Activated CD4-positive, alpha-beta memory T cell treated with anti-CD3 and anti-CD28 coated beads, Interleukin-2, amount 10 ng/mL, durations not matched to agents 7 days and 5 days (primary cell): ENCODE results near the gene ARHGAP9. TPM values are rescaled to one million over a fixed set of nuclear protein-coding genes. Genes with fewer than 3 reads are reported as not detected.
A peak's percentile ranks its signal among the peaks of the same experiment; 100 is the strongest.
"Not testable (repeated sequence)": the region's sequence is repeated elsewhere in the genome, so short reads cannot be mapped to it uniquely, and the experiment has no call there.

Experiments
- CTCF ChIA-PET: fragments of 350-600 bp; sonication (Branson Sonifier 250); formaldehyde crosslinking; loops from one replicate; lab custom pipeline; 2021; ENCODE audit warnings: antibody characterized with exemption, inconsistent platforms; lab: Charles Lee
- POLR2A ChIA-PET: fragments of 350-600 bp; sonication (Branson Sonifier 250); formaldehyde crosslinking; loops from one replicate; lab custom pipeline; 2021; ENCODE audit warnings: antibody characterized with exemption; lab: Charles Lee
- DNase-seq: peaks from one replicate; pipeline ENCODE4 v3.0.0-alpha.2; 2020
- H3K27ac Mint-ChIP-seq: one replicate; pipeline ENCODE4 v1.8.0; 2021; ENCODE audit warnings: mild to moderate bottlenecking, mixed read lengths
- H3K27me3 Mint-ChIP-seq: one replicate; pipeline ENCODE4 v1.8.0; 2021; ENCODE audit warnings: mixed read lengths
- H3K36me3 Mint-ChIP-seq: one replicate; pipeline ENCODE4 v1.8.0; 2021; ENCODE audit warnings: low read depth, mixed read lengths
- H3K4me1 Mint-ChIP-seq: one replicate; pipeline ENCODE4 v1.8.0; 2021; ENCODE audit warnings: mixed read lengths
- H3K4me3 Mint-ChIP-seq: one replicate; pipeline ENCODE4 v1.8.0; 2021; ENCODE audit warnings: mild to moderate bottlenecking, mixed read lengths
- H3K9me3 Mint-ChIP-seq: one replicate; pipeline ENCODE4 v1.8.0; 2021; ENCODE audit warnings: mixed read lengths
- total RNA-seq, 2 experiments: library from RNA; stranded (reverse); gene quantifications; one replicate each; pipeline ENCODE4 v1.2.3, GENCODE V29; 2021

The ARHGAP9 gene
- total RNA-seq, 2 experiments from 2014 or later: 171 to 188 TPM

GRCh38 chr12:57522011-57522886, 42.6 kb upstream of the ARHGAP9 start, which contains the start of gene MBD6:
MBD6 (plus strand) TSS chr12:57522824; CDS start chr12:57524304, 1,480 bp downstream.
- Mint-ChIP-seq H3K27me3 (no peaks in the 10 kb centered on the region), H3K27ac (peak within 1 kb of the TSS; percentile 100), H3K4me1 (peaks cover 60% of the 10 kb centered on the region), H3K36me3 (peaks cover 48% of the 10 kb centered on the region), H3K9me3 (no peaks in the 10 kb centered on the region), H3K4me3 (peak within 1 kb of the TSS; percentile 88)
- DNase-seq: peak; percentile 92
- ChIA-PET CTCF (no interaction called here), POLR2A (interaction anchor here (2.8 kb wide), 1 partner anchor 24 kb away, joined by 20 read pairs; the partner anchor contains the start of gene DCTN2)

DNA sequence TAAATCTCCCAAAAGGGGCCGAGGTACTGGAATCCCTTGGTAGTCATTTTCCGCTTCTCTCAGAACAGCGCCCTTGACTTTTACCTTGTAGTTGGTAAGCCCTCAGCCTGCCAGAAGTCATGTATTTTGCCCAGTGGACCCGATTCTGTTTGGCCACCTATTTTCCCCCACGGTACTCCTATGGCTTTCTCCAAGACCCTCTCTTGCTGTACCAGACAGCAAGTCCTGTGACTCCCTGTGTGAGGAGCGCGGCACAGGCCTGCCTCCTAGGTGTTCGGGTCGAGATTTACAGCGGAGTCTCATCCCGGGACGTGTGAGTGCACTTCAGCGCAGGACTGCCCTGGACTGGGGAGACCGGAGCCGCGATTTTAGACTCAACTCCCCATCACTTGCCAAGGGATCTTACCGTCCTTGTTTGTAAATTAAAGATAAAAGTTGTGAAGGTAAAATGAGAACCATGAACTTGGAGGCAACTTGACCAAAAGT, 41.9 kb upstream of the ARHGAP9 start:
- peak; percentile 38 for DNase-seq
- Mint-ChIP-seq H3K4me1 (peaks cover 63% of the 10 kb centered on the region), H3K9me3 (no peaks in the 10 kb centered on the region), H3K4me3 (peak overlapping the region; percentile 82), H3K36me3 (peaks cover 52% of the 10 kb centered on the region), H3K27ac (peak overlapping the region; percentile 100), H3K27me3 (no peaks in the 10 kb centered on the region)
- ChIA-PET POLR2A (interaction anchor here (0.8 to 3.1 kb wide), 7 partner anchors 13 to 1404 kb away, joined by 3 to 29 read pairs (median 8); partner anchors contain the start of genes DCTN2 and ZC3H10), CTCF (no interaction called here)

- ChIA-PET CTCF (interaction anchor here (0.6 to 1.5 kb wide), 2 partner anchors 61 kb away, joined by 3 to 7 read pairs; partner anchors contain the start of gene GLI1), POLR2A (interaction anchor here (0.9 to 4.5 kb wide), 18 partner anchors 8 to 1402 kb away, joined by 3 to 30 read pairs (median 6); partner anchors contain the start of genes ARHGAP9, DCTN2, GLI1 and INHBE)
- H3K4me3 Mint-ChIP-seq: peak within 1 kb of the TSS; percentile 82
- H3K27me3 Mint-ChIP-seq: no peaks in the 10 kb centered on the region
- no peaks in the 10 kb centered on the region for H3K9me3 Mint-ChIP-seq
- peaks cover 59% of the 10 kb centered on the region for H3K4me1 Mint-ChIP-seq
- peaks cover 64% of the 10 kb centered on the region for H3K36me3 Mint-ChIP-seq
- DNase-seq: peak; percentile 100
- H3K27ac Mint-ChIP-seq: peak within 1 kb of the TSS; percentile 100
Observed at GRCh38 chr12:57520053-57520818, 40.6 kb upstream of the ARHGAP9 start, which contains the start of gene DDIT3. DDIT3 (minus strand) TSS chr12:57520514; CDS start chr12:57517406, 3,108 bp downstream.

GRCh38 chr12:57519796-57520052, 40.1 kb upstream of the ARHGAP9 start:
- H3K4me3 Mint-ChIP-seq: peak overlapping the region; percentile 82
- H3K36me3 Mint-ChIP-seq: peaks cover 64% of the 10 kb centered on the region
- peaks cover 56% of the 10 kb centered on the region for H3K4me1 Mint-ChIP-seq
- ChIA-PET CTCF (interaction anchor here (1.5 kb wide), 1 partner anchor 61 kb away, joined by 7 read pairs; the partner anchor contains the start of gene GLI1), POLR2A (interaction anchor here (1.1 to 4.5 kb wide), 15 partner anchors 8 to 225 kb away, joined by 3 to 30 read pairs (median 7); partner anchors contain the start of genes ARHGAP9, DCTN2, GLI1 and INHBE)
- H3K27me3 Mint-ChIP-seq: no peaks in the 10 kb centered on the region
- DNase-seq: peak; percentile 43
- no peaks in the 10 kb centered on the region for H3K9me3 Mint-ChIP-seq
- peak overlapping the region; percentile 100 for H3K27ac Mint-ChIP-seq

DNA sequence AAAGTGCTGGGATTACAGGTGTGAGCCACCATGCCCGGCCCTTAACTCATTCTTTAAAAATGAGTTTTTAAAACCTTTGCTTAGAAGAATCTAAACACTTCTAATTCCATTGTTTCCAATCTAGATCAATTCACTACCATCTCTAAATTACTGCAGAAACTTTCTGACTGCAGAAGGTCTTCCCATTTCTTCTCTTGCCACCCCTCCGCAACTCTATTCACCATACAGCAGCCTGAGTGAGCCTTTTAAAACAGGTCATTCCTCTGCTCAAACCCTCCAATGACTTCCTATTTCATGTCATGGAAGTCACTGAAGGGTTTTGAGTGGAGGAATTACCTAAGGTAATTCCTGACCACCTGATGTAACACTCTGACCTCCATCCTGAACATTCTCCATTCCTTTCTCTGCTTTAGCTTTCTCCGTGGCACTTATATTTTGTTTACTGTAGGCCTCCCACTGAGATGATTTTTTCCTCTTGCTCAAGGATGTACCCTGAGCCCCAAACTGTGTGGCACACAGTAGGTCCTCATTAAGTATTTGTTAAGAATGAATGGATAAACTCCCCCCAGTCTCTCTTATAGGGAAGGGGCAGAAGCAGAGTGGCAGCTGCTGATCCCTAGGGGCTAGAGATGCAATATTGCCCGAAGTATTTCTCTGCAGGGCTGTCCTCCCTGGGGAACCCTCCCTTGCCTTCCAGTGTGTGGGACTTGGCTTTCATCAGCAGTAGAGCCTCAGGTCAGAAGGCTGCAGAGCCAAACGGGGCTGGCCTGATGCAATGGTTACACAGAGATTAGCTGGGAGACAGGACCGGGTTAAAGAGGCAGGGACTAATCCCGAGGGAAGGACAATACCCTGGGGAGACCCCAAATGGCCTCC, 39.5 kb upstream of the ARHGAP9 start:
- Mint-ChIP-seq H3K36me3 (peaks cover 66% of the 10 kb centered on the region), H3K4me1 (peaks cover 51% of the 10 kb centered on the region), H3K27ac (peak overlapping the region; percentile 100), H3K9me3 (no peaks in the 10 kb centered on the region), H3K27me3 (no peaks in the 10 kb centered on the region), H3K4me3 (peak overlapping the region; percentile 82)
- CTCF ChIA-PET: interaction anchor here (1.5 kb wide), 1 partner anchor 60 kb away, joined by 7 read pairs; the partner anchor contains the start of gene GLI1
- peak; percentile 36 for DNase-seq
- POLR2A ChIA-PET: interaction anchor here (1.3 to 4.5 kb wide), 13 partner anchors 16 to 174 kb away, joined by 3 to 30 read pairs (median 7); partner anchors contain the start of genes ARHGAP9, DCTN2, GLI1 and INHBE

DNA sequence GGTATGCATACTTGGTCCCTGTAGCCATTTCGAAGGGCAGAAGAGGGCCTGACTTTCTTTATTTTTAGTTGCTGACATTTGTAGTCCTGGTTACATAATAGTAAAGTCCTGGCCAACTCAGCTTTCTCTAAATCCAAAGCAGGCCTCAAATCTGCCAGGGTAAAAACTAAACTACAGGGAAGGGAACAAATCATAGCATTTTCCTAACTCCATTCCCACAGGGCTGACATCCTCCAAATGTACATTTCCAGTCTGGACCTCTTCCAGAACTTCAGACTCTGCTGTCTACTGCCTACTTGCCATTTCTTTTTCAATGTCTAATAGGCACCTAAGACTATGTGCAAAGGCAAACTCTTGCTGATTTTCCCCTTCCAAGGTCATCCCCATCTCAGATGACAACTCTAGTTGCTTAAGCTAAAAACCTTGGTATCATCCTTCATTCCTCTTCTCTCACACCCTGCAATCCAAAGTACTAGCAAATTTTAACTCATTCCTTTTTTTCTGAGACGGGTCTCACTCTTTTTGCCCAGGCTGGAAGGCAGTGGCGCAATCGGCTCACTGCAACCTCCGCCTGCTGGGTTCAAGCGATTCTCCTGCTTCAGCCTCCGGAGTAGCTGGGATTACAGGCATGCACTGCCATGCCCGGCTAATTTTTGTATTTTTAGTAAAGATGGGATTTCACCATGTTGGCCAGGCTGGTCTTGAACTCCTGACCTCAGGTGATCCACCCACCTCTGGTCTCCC, 38.7 kb upstream of the ARHGAP9 start:
- ChIA-PET CTCF (interaction anchor here (0.9 to 1.5 kb wide), 2 partner anchors 27 to 59 kb away, joined by 3 to 7 read pairs; partner anchors contain the start of gene GLI1), POLR2A (interaction anchor here (0.8 to 4.5 kb wide), 7 partner anchors 15 to 57 kb away, joined by 3 to 30 read pairs (median 3); partner anchors contain the start of genes ARHGAP9 and MARS1)
- Mint-ChIP-seq H3K36me3 (peaks cover 62% of the 10 kb centered on the region), H3K9me3 (no peaks in the 10 kb centered on the region), H3K4me1 (peaks cover 43% of the 10 kb centered on the region), H3K27ac (peak overlapping the region; percentile 100), H3K27me3 (no peaks in the 10 kb centered on the region), H3K4me3 (peak overlapping the region; percentile 82)
- DNase-seq: no peak

DNA sequence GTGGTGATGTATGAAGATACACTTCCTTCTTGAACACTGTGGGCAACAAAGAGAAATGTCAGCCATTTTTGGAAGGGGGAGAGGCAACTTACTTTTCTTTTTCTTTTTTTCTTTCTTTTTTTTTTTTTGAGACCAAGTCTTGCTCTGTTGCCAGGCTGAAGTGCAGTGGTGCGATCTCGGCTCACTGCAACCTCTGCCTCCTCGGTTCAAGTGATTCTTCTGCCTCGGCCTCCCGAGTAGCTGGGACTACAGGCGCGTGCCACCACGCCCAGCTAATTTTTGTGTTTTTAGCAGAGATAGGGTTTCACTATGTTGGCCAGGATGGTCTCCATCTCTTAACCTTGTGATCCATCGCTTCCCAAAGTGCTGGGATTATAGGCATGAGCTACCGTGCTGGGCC, 38.1 kb upstream of the ARHGAP9 start:
- ChIA-PET CTCF (interaction anchor here (0.9 to 1.7 kb wide), 2 partner anchors 27 to 41 kb away, joined by 3 to 7 read pairs; no protein-coding TSS in a partner anchor), POLR2A (interaction anchor here (0.8 to 4.5 kb wide), 5 partner anchors 15 to 57 kb away, joined by 3 to 30 read pairs (median 3); partner anchors contain the start of genes ARHGAP9 and MARS1)
- peaks cover 40% of the 10 kb centered on the region for H3K4me1 Mint-ChIP-seq
- H3K27ac Mint-ChIP-seq: peak overlapping the region; percentile 36
- not testable (repeated sequence) for DNase-seq, H3K9me3 Mint-ChIP-seq, H3K27me3 Mint-ChIP-seq, H3K4me3 Mint-ChIP-seq
- H3K36me3 Mint-ChIP-seq: peaks cover 69% of the 10 kb centered on the region

- peaks cover 74% of the 10 kb centered on the region for H3K36me3 Mint-ChIP-seq
- no peak for DNase-seq
- peak overlapping the region; percentile 36 for H3K27ac Mint-ChIP-seq
- no peaks in the 10 kb centered on the region for H3K9me3 Mint-ChIP-seq
- ChIA-PET POLR2A (interaction anchor here (0.7 to 4.5 kb wide), 4 partner anchors 29 to 56 kb away, joined by 3 to 24 read pairs (median 7); partner anchors contain the start of genes ARHGAP9 and MARS1), CTCF (interaction anchor here (1.7 kb wide), 1 partner anchor 40 kb away, joined by 7 read pairs; no protein-coding TSS in a partner anchor)
- no peaks in the 10 kb centered on the region for H3K27me3 Mint-ChIP-seq
- peaks cover 38% of the 10 kb centered on the region for H3K4me1 Mint-ChIP-seq
- H3K4me3 Mint-ChIP-seq: no peak overlapping the region
Observed at GRCh38 chr12:57517187-57517586, 37.5 kb upstream of the ARHGAP9 start.

DNA sequence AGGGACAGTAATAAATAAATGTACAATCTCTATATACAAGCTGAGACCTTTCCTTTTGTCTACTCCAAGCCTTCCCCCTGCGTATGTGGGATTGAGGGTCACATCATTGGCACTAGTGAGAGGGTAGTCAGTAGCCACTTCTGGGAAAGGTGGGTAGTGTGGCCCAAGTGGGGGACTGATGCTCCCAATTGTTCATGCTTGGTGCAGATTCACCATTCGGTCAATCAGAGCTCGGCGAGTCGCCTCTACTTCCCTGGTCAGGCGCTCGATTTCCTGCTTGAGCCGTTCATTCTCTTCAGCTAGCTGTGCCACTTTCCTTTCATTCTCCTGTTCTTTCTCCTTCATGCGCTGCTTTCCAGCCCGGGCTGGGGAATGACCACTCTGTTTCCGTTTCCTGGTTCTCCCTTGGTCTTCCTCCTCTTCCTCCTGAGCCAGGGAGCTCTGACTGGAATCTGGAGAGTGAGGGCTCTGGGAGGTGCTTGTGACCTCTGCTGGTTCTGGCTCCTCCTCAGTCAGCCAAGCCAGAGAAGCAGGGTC, 37.0 kb upstream of the ARHGAP9 start:
- no peaks in the 10 kb centered on the region for H3K9me3 Mint-ChIP-seq
- POLR2A ChIA-PET: interaction anchor here (0.7 to 4.5 kb wide), 4 partner anchors 11 to 40 kb away, joined by 3 to 24 read pairs (median 7); partner anchors contain the start of genes ARHGAP9 and MARS1
- peaks cover 77% of the 10 kb centered on the region for H3K36me3 Mint-ChIP-seq
- no peak overlapping the region for H3K4me3 Mint-ChIP-seq
- DNase-seq: no peak
- H3K27ac Mint-ChIP-seq: peak overlapping the region; percentile 28
- no peaks in the 10 kb centered on the region for H3K27me3 Mint-ChIP-seq
- H3K4me1 Mint-ChIP-seq: peaks cover 33% of the 10 kb centered on the region
- CTCF ChIA-PET: interaction anchor here (0.8 to 1.7 kb wide), 3 partner anchors 17 to 58 kb away, joined by 3 to 7 read pairs (median 4); partner anchors contain the start of gene GLI1

DNA sequence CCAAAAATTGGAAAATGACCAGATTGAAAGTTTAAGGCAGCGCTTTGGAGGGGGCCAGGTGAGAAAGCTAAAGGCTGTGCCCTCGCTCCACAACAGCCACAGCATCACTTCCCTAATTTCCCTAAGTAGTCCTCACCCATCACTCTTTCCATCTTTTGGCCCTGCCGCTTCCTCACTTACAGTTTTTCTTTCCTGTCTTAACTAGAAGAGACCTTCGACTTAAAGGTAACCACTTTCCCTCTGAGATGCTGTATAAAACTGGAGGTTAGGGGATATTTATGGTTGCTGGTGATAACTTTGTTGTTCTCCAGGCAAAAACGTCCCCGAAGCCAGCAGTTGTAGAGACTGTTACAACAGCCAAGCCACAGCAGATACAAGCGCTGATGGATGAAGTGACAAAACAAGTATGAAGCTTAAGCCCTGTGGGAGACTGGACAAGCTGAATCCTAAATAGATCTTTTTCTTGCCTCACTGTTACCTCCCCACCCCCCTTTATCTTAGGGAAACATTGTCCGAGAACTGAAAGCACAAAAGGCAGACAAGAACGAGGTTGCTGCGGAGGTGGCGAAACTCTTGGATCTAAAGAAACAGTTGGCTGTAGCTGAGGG, 36.4 kb upstream of the ARHGAP9 start:
- POLR2A ChIA-PET: interaction anchor here (1.2 to 2.9 kb wide), 3 partner anchors 10 to 39 kb away, joined by 3 to 11 read pairs (median 4); no protein-coding TSS in a partner anchor
- CTCF ChIA-PET: interaction anchor here (0.8 to 1.7 kb wide), 3 partner anchors 16 to 57 kb away, joined by 3 to 7 read pairs (median 4); partner anchors contain the start of gene GLI1
- H3K27ac Mint-ChIP-seq: no peak overlapping the region
- H3K27me3 Mint-ChIP-seq: no peaks in the 10 kb centered on the region
- peaks cover 82% of the 10 kb centered on the region for H3K36me3 Mint-ChIP-seq
- H3K4me1 Mint-ChIP-seq: peaks cover 27% of the 10 kb centered on the region
- H3K4me3 Mint-ChIP-seq: no peak overlapping the region
- H3K9me3 Mint-ChIP-seq: no peaks in the 10 kb centered on the region
- DNase-seq: no peak
